RPMI7951 (cell line): ENCODE data around the gene CLECL1. TPM values are rescaled to one million over a fixed set of nuclear protein-coding genes. Genes with fewer than 3 reads are reported as not detected.
"Not testable (repeated sequence)": the region's sequence is repeated elsewhere in the genome, so short reads cannot be mapped to it uniquely, and the experiment has no call there.

Experiments used
- DNase-seq: peaks from one replicate; pipeline ENCODE4 v3.0.0-alpha.2; 2012; ENCODE audit warnings: low read depth
- total RNA-seq: library from RNA; depleted of rRNA; stranded (reverse); fragments of >200 nt; shearing (Covaris generic); gene quantifications from 2 replicates; pipeline ENCODE4 v1.2.3, GENCODE V29; 2014; rRNA removed

The CLECL1 gene
- total RNA-seq, 1 experiment from 2014 or later = not detected

DNA sequence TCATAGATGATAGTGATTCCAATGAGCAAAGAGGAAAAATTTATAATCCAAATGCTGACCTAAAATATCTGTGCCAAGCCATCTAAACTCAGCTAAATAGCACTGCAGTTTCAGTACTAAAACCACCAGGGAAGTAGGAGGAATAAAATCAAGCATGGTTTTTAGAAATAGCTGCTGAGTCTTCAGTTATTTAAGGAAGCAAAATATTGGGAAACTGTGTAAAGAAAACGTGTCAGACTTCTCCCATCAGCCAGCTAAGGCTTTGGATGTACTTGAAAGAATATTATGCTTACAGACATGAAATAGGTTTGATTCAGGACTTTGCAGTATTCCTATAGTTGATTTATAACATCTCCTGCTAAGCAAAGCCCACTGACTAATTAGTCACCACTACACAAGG is 38.7 kb downstream of the CLECL1 start:
- no peak for DNase-seq

DNA sequence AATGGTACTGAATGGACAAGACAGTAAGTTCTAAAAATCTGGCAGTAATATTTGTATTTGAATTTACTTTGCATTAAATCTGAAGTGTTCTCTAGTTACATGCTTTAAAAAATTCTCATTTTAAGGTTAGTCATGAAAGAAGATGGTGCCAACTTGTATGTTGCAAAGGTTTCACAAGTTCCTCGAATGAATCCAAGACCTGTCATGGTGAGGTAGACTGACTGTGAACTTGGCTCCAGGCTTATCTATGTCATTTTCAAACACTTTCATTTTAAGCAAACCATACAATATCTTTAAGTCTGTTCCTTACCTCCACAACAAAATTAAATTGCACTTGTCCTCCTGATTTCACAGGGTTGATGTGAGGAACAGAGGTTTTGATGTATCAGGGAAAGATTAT is 40.0 kb downstream of the CLECL1 start:
- DNase-seq = no peak

DNA sequence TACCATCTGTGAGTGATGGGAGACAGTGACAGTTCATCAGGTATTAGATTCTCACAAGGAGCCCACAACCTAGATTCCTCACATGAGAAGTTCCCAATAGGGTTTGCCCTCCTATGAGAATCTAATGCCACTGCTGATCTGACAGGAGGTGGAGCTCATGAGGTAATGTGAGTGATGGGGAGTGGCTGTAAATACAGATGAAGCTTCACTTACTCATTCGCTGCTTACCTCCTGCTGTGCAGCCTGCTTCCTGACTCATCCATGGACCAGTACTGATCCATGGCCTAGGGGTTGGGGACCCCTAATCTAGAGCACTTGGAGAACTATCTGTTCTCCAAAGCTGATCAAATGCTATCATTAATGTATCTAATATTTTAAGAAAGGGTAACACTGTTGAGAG is 45.7 kb downstream of the CLECL1 start:
- DNase-seq = peak; percentile 64

DNA sequence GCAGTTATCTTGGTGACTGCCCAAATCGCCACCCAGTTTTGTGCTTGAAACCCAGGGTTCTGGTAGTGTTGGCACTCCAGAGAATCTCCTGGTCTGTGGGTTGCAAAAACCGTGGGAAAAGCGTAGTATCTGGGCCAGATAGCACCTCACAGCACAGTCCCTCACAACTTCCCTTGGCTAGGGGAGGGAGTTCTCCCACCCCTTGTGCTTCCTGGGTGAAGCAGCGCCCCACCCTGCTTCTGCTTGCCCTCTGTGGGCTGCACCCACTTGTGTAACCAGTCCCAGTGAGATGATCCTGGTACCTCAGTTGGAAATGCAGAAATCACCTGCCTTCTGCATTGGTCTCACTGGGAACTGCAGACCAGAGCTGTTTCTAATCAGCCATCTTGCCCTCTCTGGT is 47.0 kb downstream of the CLECL1 start:
- DNase-seq = no peak

- DNase-seq = not testable (repeated sequence)
Observed at GRCh38 chr12:9685366-9685765, 47.5 kb downstream of the CLECL1 start.

GRCh38 chr12:9682949-9683348 is 49.9 kb downstream of the CLECL1 start:
- DNase-seq = not testable (repeated sequence)

DNA sequence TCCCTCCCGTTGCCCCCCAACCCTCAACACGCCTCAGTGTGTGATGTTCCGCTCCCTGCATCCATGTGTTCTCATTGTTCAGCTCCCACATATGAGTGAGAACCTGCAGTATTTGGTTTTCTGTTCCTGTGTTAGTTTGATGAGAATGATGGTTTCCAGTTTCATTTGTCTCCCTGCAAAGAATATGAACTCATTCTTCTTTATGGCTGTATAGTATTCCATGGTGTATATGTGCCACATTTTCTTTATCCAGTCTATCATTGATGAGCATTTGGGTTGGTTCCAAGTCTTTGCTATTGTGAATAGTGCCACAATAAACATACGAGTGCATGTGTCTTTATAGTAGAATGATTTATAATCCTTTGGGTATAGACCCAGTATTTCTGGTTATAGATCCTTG is 50.4 kb downstream of the CLECL1 start:
- not testable (repeated sequence) for DNase-seq

DNA sequence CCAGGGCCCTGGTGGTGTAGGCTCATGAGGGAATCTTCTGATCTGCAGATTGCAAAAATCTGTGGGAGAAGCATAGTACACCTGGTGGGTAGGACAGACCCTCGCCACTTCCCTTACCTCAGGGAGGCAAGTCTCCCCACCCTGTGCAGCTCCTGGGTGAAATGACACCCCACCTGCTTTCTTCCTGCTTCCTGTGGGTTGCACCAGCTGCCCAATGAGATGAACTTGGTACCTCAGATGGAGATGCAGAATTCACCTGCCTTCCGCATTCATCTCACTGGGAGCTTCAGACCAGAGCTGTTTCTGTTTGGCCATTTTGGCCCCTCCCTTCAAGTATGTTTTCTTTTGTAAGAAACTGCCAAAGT is 58.7 kb downstream of the CLECL1 start:
- no peak for DNase-seq

DNA sequence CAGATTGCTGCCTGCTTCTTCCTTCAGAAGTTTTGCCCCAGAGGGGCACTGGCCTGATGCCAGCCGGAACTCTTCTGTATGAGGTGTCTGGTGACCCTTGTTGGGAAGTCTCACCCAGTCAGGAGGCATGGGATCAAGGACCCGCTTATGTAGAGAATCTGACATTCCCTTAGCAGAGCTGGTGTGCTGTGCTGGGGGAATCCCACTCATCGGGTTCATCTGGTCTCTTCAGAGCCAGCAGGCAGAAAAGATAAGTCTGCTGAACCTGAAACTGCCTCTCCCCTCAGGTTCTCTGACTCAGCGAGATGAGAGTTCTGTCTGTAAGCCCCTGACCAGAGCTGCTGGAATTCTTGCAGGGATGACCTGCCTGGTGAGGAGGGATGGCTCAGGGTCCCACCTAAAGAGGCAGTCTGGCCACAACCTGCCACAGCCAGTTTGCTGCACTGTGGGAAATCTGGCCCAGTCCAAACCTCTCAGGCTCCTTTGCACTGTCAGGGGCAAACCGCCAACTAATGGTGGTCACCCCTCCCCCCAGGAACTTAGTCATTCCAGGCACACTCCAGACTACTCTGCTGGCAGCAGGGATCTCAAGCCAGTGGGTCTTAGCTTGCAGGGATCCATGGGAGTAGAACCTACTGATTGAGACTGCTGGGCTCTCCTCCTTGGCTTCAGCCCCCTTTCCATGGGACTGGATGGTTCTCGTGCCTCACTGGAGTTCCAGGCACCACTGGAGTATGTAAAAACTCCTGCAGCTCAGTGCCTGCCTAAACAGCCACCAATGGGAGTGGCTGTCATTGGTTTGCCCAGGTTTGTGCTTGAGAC is 59.3 kb downstream of the CLECL1 start:
- DNase-seq = peak; percentile 91

Other genes with a start within 250 kb of the CLECL1 start
- gene KLRB1, start 125.2 kb downstream of the CLECL1 start, total RNA-seq = not detected in 2 replicates
- gene CLEC2D, start 63.4 kb downstream of the CLECL1 start, total RNA-seq = 2.8 and 3.4 TPM in 2 replicates
- gene CD69, start 27.8 kb upstream of the CLECL1 start, total RNA-seq = not detected in 2 replicates
- not detected in 2 replicates for gene KLRF1, start 94.4 kb upstream of the CLECL1 start, total RNA-seq
- gene CLEC2B, start 136.3 kb upstream of the CLECL1 start, total RNA-seq = 53.2 and 59.1 TPM in 2 replicates
- gene KLRF2, start 148.4 kb upstream of the CLECL1 start, total RNA-seq = not detected in 2 replicates
- not detected in 2 replicates for gene CLEC2A, start 199.3 kb upstream of the CLECL1 start, total RNA-seq
- not detected in 2 replicates for gene CLEC12A, start 238.3 kb upstream of the CLECL1 start, total RNA-seq